ENCODE measurements around the gene FOXO1.

- no peak for TF ChIP-seq POLR2A (IDR thresholded peaks at IDR 0.05; ENCODE audit: low read depth, low read length)
- no peak for TF ChIP-seq POLR2AphosphoS5 (IDR thresholded peaks at IDR 0.05; ENCODE audit: low read depth, low read length)
Observed at GRCh38 chr13:40637643-40638042, 28.8 kb downstream of the FOXO1 start.

All from GM12892 (cell line).